Testis (tissue), 3 donors: ENCODE results near the gene SGMS2. TPM values are rescaled to one million over a fixed set of nuclear protein-coding genes. Genes with fewer than 3 reads are reported as not detected.

Experiments used
- DNase-seq: peaks from one replicate; pipeline ENCODE4 v3.0.0-alpha.2; 2019
- H3K27ac ChIP-seq, 2 donors: fragments of 200-600 bp; sonication (generic); one replicate each; pipeline ENCODE4 v1.5.1; 2019
- H3K27me3 ChIP-seq: fragments of 200-600 bp; sonication (generic); one replicate; pipeline ENCODE4 v1.5.1; 2019
- H3K36me3 ChIP-seq: fragments of 200-600 bp; sonication (generic); one replicate; pipeline ENCODE4 v1.5.1; 2017; ENCODE audit warnings: low read depth; ENCODE audit errors: missing control alignments
- H3K4me1 ChIP-seq: fragments of 200-600 bp; sonication (generic); one replicate; pipeline ENCODE4 v1.5.1; 2019
- H3K4me3 ChIP-seq, 2 donors: fragments of 200-600 bp; sonication (generic); one replicate each; pipeline ENCODE4 v1.5.1; 2017 to 2019
- H3K9me3 ChIP-seq: fragments of 200-600 bp; sonication (generic); one replicate; pipeline ENCODE4 v1.5.1; 2017
- CTCF ChIP-seq, 3 experiments: fragments of 450-650 bp in 2 of 3; fragments of 200-600 bp in 1 of 3; sonication (generic) in 1 of 3; IDR thresholded peaks; one replicate each; pipeline ENCODE4 v1.5.1; 2016 to 2019; ENCODE audit warnings: antibody characterized with exemption in 3 of 3, mild to moderate bottlenecking in 2 of 3, moderate library complexity in 1 of 3
- POLR2A ChIP-seq: fragments of 450-650 bp; IDR thresholded peaks from one replicate; pipeline ENCODE4 v1.6.1; 2017; ENCODE audit warnings: antibody characterized with exemption, mild to moderate bottlenecking, moderate library complexity
- WGBS, 2 donors: methylation state at CpG; one replicate each; pipeline ENCODE4 v1.1.5; 2018; 5-methylcytosine and 5-hydroxymethylcytosine counted together
- intact Hi-C: fragments of 100-400 bp; cut with DNase I; formaldehyde crosslinking; loops from one replicate; pipeline ENCODE4 v1.15.1; 2023; ENCODE audit warnings: low total_unique reads
- polyA plus RNA-seq: library from polyadenylated mRNA; stranded (reverse); fragments of 350-450 nt; fragmentation: Illumina TruSeq; extraction: RNeasy Lipid Tissue Mini Kit (QIAGEN cat#74804); gene quantifications from one replicate; pipeline ENCODE4 v1.2.3, GENCODE V29; 2014; ENCODE audit warnings: low read depth, low replicate concordance; ENCODE audit not compliant: insufficient read depth
- total RNA-seq, 2 donors: library from RNA; depleted of rRNA; stranded (reverse); fragments of >200 nt; gene quantifications; one replicate each; pipeline ENCODE4 v1.2.3, GENCODE V29; 2016

SGMS2 gene
- total and polyA plus RNA-seq, 3 donors from 2014 or later = 22.2 to 31.7 (median 24.2) TPM

DNA sequence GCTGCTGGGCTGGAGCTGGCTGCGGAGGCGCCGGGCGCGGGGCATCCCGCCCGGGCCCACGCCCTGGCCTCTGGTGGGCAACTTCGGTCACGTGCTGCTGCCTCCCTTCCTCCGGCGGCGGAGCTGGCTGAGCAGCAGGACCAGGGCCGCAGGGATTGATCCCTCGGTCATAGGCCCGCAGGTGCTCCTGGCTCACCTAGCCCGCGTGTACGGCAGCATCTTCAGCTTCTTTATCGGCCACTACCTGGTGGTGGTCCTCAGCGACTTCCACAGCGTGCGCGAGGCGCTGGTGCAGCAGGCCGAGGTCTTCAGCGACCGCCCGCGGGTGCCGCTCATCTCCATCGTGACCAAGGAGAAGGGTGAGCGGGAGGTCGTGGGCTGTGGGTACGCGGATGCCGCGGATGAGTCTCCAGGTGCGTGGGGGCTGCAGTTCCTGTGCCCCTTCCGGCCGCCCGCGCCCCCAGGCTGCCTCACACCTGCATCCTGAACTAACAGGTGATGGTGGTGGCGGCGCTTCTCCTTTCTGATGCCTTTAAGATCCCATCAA, 107.1 kb downstream of the SGMS2 start:
- DNase-seq = peak; percentile 44
- H3K9me3 ChIP-seq = no peaks in the 10 kb centered on the region

GRCh38 chr4:107935246-107935645, 110.5 kb downstream of the SGMS2 start:
- Histone ChIP-seq H3K4me3 (no peak overlapping the region), H3K27me3 (no peaks in the 10 kb centered on the region), H3K36me3 (no peaks in the 10 kb centered on the region), H3K27ac (no peak overlapping the region), H3K9me3 (no peaks in the 10 kb centered on the region), H3K4me1 (no peaks in the 10 kb centered on the region)
- DNase-seq = no peak
- no peak for TF ChIP-seq POLR2A
- no peak for TF ChIP-seq CTCF (IDR thresholded peaks at IDR 0.05)
- intact Hi-C loops = no loop called here

More for the DNA sequence above, 107.1 kb downstream of the SGMS2 start:
- WGBS, 2 donors = 3 to 19% methylated on average over 6 to 45 of the region's 45 CpGs
- Histone ChIP-seq H3K27ac (peak overlapping the region; percentile 34 to 85), H3K36me3 (no peaks in the 10 kb centered on the region), H3K4me3 (peak overlapping the region; percentile 74 to 75), H3K4me1 (no peaks in the 10 kb centered on the region), H3K27me3 (no peaks in the 10 kb centered on the region)
- intact Hi-C loops = no loop called here
- TF ChIP-seq POLR2A (no peak), CTCF (IDR thresholded peaks at IDR 0.05) (no peak)

GRCh38 chr4:107937040-107937439, 112.3 kb downstream of the SGMS2 start:
- Histone ChIP-seq H3K36me3 (no peaks in the 10 kb centered on the region), H3K27me3 (no peaks in the 10 kb centered on the region), H3K9me3 (no peaks in the 10 kb centered on the region), H3K4me3 (no peak overlapping the region), H3K4me1 (no peaks in the 10 kb centered on the region), H3K27ac (no peak overlapping the region)
- DNase-seq = no peak
- no peak for TF ChIP-seq POLR2A
- TF ChIP-seq CTCF (IDR thresholded peaks at IDR 0.05) = no peak
- 95% methylated on average over 2 of the region's 2 CpGs for WGBS, 2 donors
- intact Hi-C loops = no loop called here

- TF ChIP-seq CTCF (IDR thresholded peaks at IDR 0.05) = no peak
- TF ChIP-seq POLR2A = no peak
- H3K36me3 ChIP-seq = no peaks in the 10 kb centered on the region
- no peaks in the 10 kb centered on the region for H3K27me3 ChIP-seq
- H3K27ac ChIP-seq = no peak overlapping the region
- intact Hi-C loops = no loop called here
- no peak for DNase-seq
- no peaks in the 10 kb centered on the region for H3K4me1 ChIP-seq
- 95% methylated on average over 1 of the region's 1 CpG for WGBS, 2 donors
- H3K4me3 ChIP-seq = no peak overlapping the region
- no peaks in the 10 kb centered on the region for H3K9me3 ChIP-seq
Measured at GRCh38 chr4:107939307-107939706, 114.6 kb downstream of the SGMS2 start.

DNA sequence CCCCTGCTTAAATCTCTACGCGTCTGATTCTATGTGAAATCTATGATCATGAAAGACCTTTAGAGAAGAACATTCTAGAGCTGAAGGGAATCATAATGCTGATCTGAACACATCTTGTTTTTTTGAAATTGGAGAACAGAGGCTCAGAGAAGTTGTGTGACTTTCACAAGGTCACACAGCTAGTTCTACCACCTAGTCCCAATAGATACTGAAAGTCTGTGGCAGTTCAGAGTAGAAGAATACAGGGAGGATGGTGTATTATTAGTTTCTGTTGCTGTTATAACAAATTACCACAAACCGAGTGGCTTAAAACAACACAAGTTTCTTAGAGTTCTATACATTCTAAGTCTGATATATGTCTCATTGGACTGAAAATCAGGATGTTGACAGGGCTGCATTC, 121.1 kb downstream of the SGMS2 start:
- 95 to 96% methylated on average over 3 of the region's 3 CpGs for WGBS, 2 donors
- TF ChIP-seq CTCF (IDR thresholded peaks at IDR 0.05) = no peak
- TF ChIP-seq POLR2A = no peak
- H3K27ac ChIP-seq = no peak overlapping the region
- H3K9me3 ChIP-seq = no peaks in the 10 kb centered on the region
- no peaks in the 10 kb centered on the region for H3K4me1 ChIP-seq
- H3K27me3 ChIP-seq = no peaks in the 10 kb centered on the region
- no peak overlapping the region for H3K4me3 ChIP-seq
- H3K36me3 ChIP-seq = no peaks in the 10 kb centered on the region
- intact Hi-C loops = no loop called here
- DNase-seq = no peak
